H1 (cell line): ENCODE measurements around the gene C16orf87. TPM values are rescaled to one million over a fixed set of nuclear protein-coding genes. Genes with fewer than 3 reads are reported as not detected.

Experiments used
- MAFK ChIP-seq: IDR thresholded peaks from 2 replicates; pipeline ENCODE4 v1.6.1; 2012; ENCODE audit warnings: low read depth, mild to moderate bottlenecking, improper control_type of control experiment, low read length
- POLR2A ChIP-seq, 2 experiments: IDR thresholded peaks; 1 replicate in 1 of 2; 2 replicates in 1 of 2; pipeline ENCODE4 v1.6.1; 2011; ENCODE audit warnings: low read depth in 2 of 2, low read length in 2 of 2, mild to moderate bottlenecking in 2 of 2; ENCODE audit errors: control extremely low read depth in 1 of 2
- POLR2AphosphoS5 ChIP-seq: IDR thresholded peaks from 2 replicates; pipeline ENCODE4 v1.6.1; 2011; ENCODE audit warnings: low read depth, low read length
- SIN3A ChIP-seq, 2 experiments: IDR thresholded peaks in 1 of 2; conservative IDR thresholded peaks in 1 of 2; 2 replicates each; pipeline ENCODE4 v1.6.1; 2011 to 2012; ENCODE audit warnings: low read length in 2 of 2, improper control_type of control experiment in 1 of 2, low read depth in 1 of 2, mild to moderate bottlenecking in 1 of 2
- TBP ChIP-seq: IDR thresholded peaks from 2 replicates; pipeline ENCODE4 v1.6.1; 2011; ENCODE audit warnings: low read depth, low read length, improper control_type of control experiment
- polyA plus RNA-seq, 7 experiments: library from polyadenylated mRNA; depleted of rRNA in 3 of 7; stranded (reverse) in 5 of 7; unstranded in 2 of 7; fragments of >200 nt in 5 of 7; fragments of 200-250 nt in 2 of 7; gene quantifications; 1 replicate in 5 of 7; 2 replicates in 1 of 7; 4 replicates in 1 of 7; pipeline versions ENCODE4 v1.2.1 to v1.2.3, GENCODE V29; 2011 to 2013; ENCODE audit warnings: missing spikeins in 2 of 7, mixed read lengths in 2 of 7
- total RNA-seq: library from RNA; stranded (reverse); fragmentation: NEBNext Ultra II Directional; extraction: Animal tissue kit (Norgen Biotek cat#: 25700); gene quantifications from 2 replicates; pipeline ENCODE4 v1.2.1, GENCODE V29; 2021
- TF ChIP-seq, protein P1 (sequence below): IDR thresholded peaks from 2 replicates; pipeline ENCODE4 v1.6.1; 2012; ENCODE audit warnings: low read length, inconsistent platforms

C16orf87 gene
- total and polyA plus RNA-seq, 2 of the 8 experiments (the other 6 are each of a cell fraction or from before 2014, with no cell fraction given) = 4.8 to 21.8 TPM

DNA sequence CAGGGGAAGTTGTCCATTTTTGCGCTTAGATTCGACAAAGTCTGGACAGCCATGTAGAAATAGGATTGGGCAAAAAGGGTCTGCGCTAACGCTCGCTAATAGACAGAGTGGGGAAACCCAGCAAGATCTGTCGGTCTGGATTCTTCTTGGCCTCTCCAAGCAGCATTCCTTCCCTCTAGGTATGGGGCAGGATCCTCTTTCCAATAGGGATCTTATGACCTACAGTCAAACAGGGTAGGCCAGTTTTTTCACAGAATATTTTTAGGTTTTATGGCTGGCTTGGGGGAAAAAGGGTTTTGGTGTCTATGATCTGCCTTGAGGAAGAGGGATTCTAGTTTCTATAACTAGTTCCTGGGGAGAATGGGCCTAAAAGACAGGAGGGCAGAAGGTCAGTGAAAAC is 27.2 kb upstream of the C16orf87 start (continued):
- TF ChIP-seq POLR2AphosphoS5 = no peak
- no peak for TF ChIP-seq TBP
- TF ChIP-seq, protein P1, sequence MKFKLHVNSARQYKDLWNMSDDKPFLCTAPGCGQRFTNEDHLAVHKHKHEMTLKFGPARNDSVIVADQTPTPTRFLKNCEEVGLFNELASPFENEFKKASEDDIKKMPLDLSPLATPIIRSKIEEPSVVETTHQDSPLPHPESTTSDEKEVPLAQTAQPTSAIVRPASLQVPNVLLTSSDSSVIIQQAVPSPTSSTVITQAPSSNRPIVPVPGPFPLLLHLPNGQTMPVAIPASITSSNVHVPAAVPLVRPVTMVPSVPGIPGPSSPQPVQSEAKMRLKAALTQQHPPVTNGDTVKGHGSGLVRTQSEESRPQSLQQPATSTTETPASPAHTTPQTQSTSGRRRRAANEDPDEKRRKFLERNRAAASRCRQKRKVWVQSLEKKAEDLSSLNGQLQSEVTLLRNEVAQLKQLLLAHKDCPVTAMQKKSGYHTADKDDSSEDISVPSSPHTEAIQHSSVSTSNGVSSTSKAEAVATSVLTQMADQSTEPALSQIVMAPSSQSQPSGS = no peak
- no peak for TF ChIP-seq MAFK
- TF ChIP-seq POLR2A (IDR thresholded peaks at IDR 0.05; ENCODE audit: control extremely low read depth in 1 of 2, low read depth in 2 of 2, low read length in 2 of 2) = no peak
- TF ChIP-seq SIN3A (conservative IDR thresholded peaks at IDR 0.05 in 1 of 2, IDR thresholded peaks at IDR 0.05 in 1 of 2; ENCODE audit: low read depth in 1 of 2, low read length in 2 of 2) = no peak
- TF ChIP-seq, all 59 proteins: peak for 0
